Activated CD4-positive, alpha-beta memory T cell treated with anti-CD3 and anti-CD28 coated beads for 36 hours (primary cell): Measurements from ENCODE around the gene JAZF1. TPM values are rescaled to one million over a fixed set of nuclear protein-coding genes. Genes with fewer than 3 reads are reported as not detected.

Experiments used
- CTCF ChIA-PET: fragments of 350-600 bp; sonication (Branson Sonifier 250); formaldehyde crosslinking; loops from one replicate; lab custom pipeline; 2021; ENCODE audit warnings: antibody characterized with exemption, inconsistent platforms; lab: Charles Lee
- POLR2A ChIA-PET: fragments of 350-600 bp; sonication (Branson Sonifier 250); formaldehyde crosslinking; loops from one replicate; lab custom pipeline; 2021; ENCODE audit warnings: antibody characterized with exemption; lab: Charles Lee
- DNase-seq: peaks from one replicate; pipeline ENCODE4 v3.0.0-alpha.2; 2020
- H3K27ac Mint-ChIP-seq: one replicate; pipeline ENCODE4 v1.8.0; 2021; ENCODE audit warnings: mixed read lengths
- H3K27me3 Mint-ChIP-seq: one replicate; pipeline ENCODE4 v1.8.0; 2021; ENCODE audit warnings: mixed read lengths
- H3K36me3 Mint-ChIP-seq: one replicate; pipeline ENCODE4 v1.8.0; 2021; ENCODE audit warnings: mixed read lengths
- H3K4me1 Mint-ChIP-seq: one replicate; pipeline ENCODE4 v1.8.0; 2021; ENCODE audit warnings: low read depth, mixed read lengths
- H3K4me3 Mint-ChIP-seq: one replicate; pipeline ENCODE4 v1.8.0; 2021; ENCODE audit warnings: mild to moderate bottlenecking, mixed read lengths
- H3K9me3 Mint-ChIP-seq: one replicate; pipeline ENCODE4 v1.8.0; 2021; ENCODE audit warnings: mixed read lengths
- intact Hi-C: fragments of 100-400 bp; cut with micrococcal nuclease; formaldehyde crosslinking; loops from one replicate; pipeline ENCODE4 v1.15.1; 2023
- total RNA-seq, 2 experiments: library from RNA; stranded (reverse); gene quantifications; one replicate each; pipeline ENCODE4 v1.2.3, GENCODE V29; 2021

Gene JAZF1
- total RNA-seq, 2 experiments from 2014 or later = 3.8 to 4.3 TPM

GRCh38 chr7:28008171-28008570 is 172.4 kb downstream of the JAZF1 start:
- CTCF ChIA-PET = interaction anchor here (1.4 kb wide), 1 partner anchor 11 kb away, joined by 4 read pairs; no protein-coding TSS in a partner anchor
- Mint-ChIP-seq H3K36me3 (no peaks in the 10 kb centered on the region), H3K4me1 (peaks cover 9% of the 10 kb centered on the region), H3K27ac (no peak overlapping the region), H3K4me3 (no peak overlapping the region), H3K9me3 (no peaks in the 10 kb centered on the region), H3K27me3 (no peaks in the 10 kb centered on the region)
- DNase-seq = no peak
- POLR2A ChIA-PET = no interaction called here
- intact Hi-C loops = no loop called here

GRCh38 chr7:28006491-28006890 is 174.1 kb downstream of the JAZF1 start:
- Mint-ChIP-seq H3K27ac (no peak overlapping the region), H3K4me1 (peaks cover 9% of the 10 kb centered on the region), H3K36me3 (no peaks in the 10 kb centered on the region), H3K4me3 (no peak overlapping the region), H3K9me3 (no peaks in the 10 kb centered on the region), H3K27me3 (no peaks in the 10 kb centered on the region)
- CTCF ChIA-PET = no interaction called here
- no peak for DNase-seq
- intact Hi-C loops = no loop called here
- POLR2A ChIA-PET = no interaction called here

- POLR2A ChIA-PET = no interaction called here
- no peaks in the 10 kb centered on the region for H3K27me3 Mint-ChIP-seq
- no peak overlapping the region for H3K4me3 Mint-ChIP-seq
- CTCF ChIA-PET = interaction anchor here (0.6 to 1.4 kb wide), 2 partner anchors 88 to 91 kb away, joined by 3 read pairs; no protein-coding TSS in a partner anchor
- H3K36me3 Mint-ChIP-seq = no peaks in the 10 kb centered on the region
- peaks cover 9% of the 10 kb centered on the region for H3K4me1 Mint-ChIP-seq
- H3K9me3 Mint-ChIP-seq = no peaks in the 10 kb centered on the region
- intact Hi-C loops = no loop called here
- DNase-seq = no peak
- H3K27ac Mint-ChIP-seq = no peak overlapping the region
Observed at GRCh38 chr7:28005847-28006231, 174.8 kb downstream of the JAZF1 start.

- DNase-seq = no peak
- Mint-ChIP-seq H3K27ac (no peak overlapping the region), H3K9me3 (no peaks in the 10 kb centered on the region), H3K4me3 (no peak overlapping the region), H3K27me3 (no peaks in the 10 kb centered on the region), H3K4me1 (peaks cover 9% of the 10 kb centered on the region), H3K36me3 (no peaks in the 10 kb centered on the region)
- CTCF ChIA-PET = interaction anchor here (0.6 to 1.4 kb wide), 2 partner anchors 89 to 91 kb away, joined by 3 read pairs; no protein-coding TSS in a partner anchor
- intact Hi-C loops = no loop called here
- POLR2A ChIA-PET = no interaction called here
Observed at GRCh38 chr7:28005075-28005846, 175.3 kb downstream of the JAZF1 start.

- H3K9me3 Mint-ChIP-seq = no peaks in the 10 kb centered on the region
- peaks cover 8% of the 10 kb centered on the region for H3K4me1 Mint-ChIP-seq
- CTCF ChIA-PET = no interaction called here
- intact Hi-C loops = no loop called here
- H3K4me3 Mint-ChIP-seq = no peak overlapping the region
- no peaks in the 10 kb centered on the region for H3K27me3 Mint-ChIP-seq
- no peaks in the 10 kb centered on the region for H3K36me3 Mint-ChIP-seq
- DNase-seq = no peak
- no peak overlapping the region for H3K27ac Mint-ChIP-seq
- POLR2A ChIA-PET = no interaction called here
Observed at GRCh38 chr7:28003408-28003807, 177.2 kb downstream of the JAZF1 start.

GRCh38 chr7:28002638-28003037 is 178.0 kb downstream of the JAZF1 start:
- no peaks in the 10 kb centered on the region for H3K36me3 Mint-ChIP-seq
- no peak for DNase-seq
- peaks cover 7% of the 10 kb centered on the region for H3K4me1 Mint-ChIP-seq
- intact Hi-C loops = no loop called here
- no peak overlapping the region for H3K27ac Mint-ChIP-seq
- CTCF ChIA-PET = interaction anchor here (0.7 kb wide), 1 partner anchor 173 kb away, joined by 3 read pairs; no protein-coding TSS in a partner anchor
- H3K27me3 Mint-ChIP-seq = no peaks in the 10 kb centered on the region
- H3K4me3 Mint-ChIP-seq = no peak overlapping the region
- H3K9me3 Mint-ChIP-seq = no peaks in the 10 kb centered on the region
- POLR2A ChIA-PET = no interaction called here

GRCh38 chr7:28001896-28002295 is 178.7 kb downstream of the JAZF1 start:
- H3K27ac Mint-ChIP-seq = no peak overlapping the region
- peaks cover 7% of the 10 kb centered on the region for H3K4me1 Mint-ChIP-seq
- H3K4me3 Mint-ChIP-seq = no peak overlapping the region
- no peaks in the 10 kb centered on the region for H3K27me3 Mint-ChIP-seq
- DNase-seq = no peak
- ChIA-PET POLR2A (no interaction called here), CTCF (no interaction called here)
- intact Hi-C loops = no loop called here
- no peaks in the 10 kb centered on the region for H3K9me3 Mint-ChIP-seq
- H3K36me3 Mint-ChIP-seq = no peaks in the 10 kb centered on the region

- Mint-ChIP-seq H3K27ac (no peak overlapping the region), H3K9me3 (no peaks in the 10 kb centered on the region), H3K4me3 (no peak overlapping the region), H3K36me3 (no peaks in the 10 kb centered on the region), H3K4me1 (no peaks in the 10 kb centered on the region), H3K27me3 (no peaks in the 10 kb centered on the region)
- intact Hi-C loops = no loop called here
- CTCF ChIA-PET = no interaction called here
- POLR2A ChIA-PET = no interaction called here
- no peak for DNase-seq
Observed at GRCh38 chr7:27999829-28000228, 180.8 kb downstream of the JAZF1 start.

- intact Hi-C loops = no loop called here
- no peaks in the 10 kb centered on the region for H3K4me1 Mint-ChIP-seq
- no peak overlapping the region for H3K27ac Mint-ChIP-seq
- H3K9me3 Mint-ChIP-seq = no peaks in the 10 kb centered on the region
- no peak for DNase-seq
- no peaks in the 10 kb centered on the region for H3K27me3 Mint-ChIP-seq
- no peak overlapping the region for H3K4me3 Mint-ChIP-seq
- ChIA-PET POLR2A (no interaction called here), CTCF (no interaction called here)
- H3K36me3 Mint-ChIP-seq = no peaks in the 10 kb centered on the region
Observed at GRCh38 chr7:27998382-27998781, 182.2 kb downstream of the JAZF1 start.

GRCh38 chr7:27997188-27997707 is 183.3 kb downstream of the JAZF1 start:
- Mint-ChIP-seq H3K36me3 (no peaks in the 10 kb centered on the region), H3K9me3 (no peaks in the 10 kb centered on the region), H3K4me3 (no peak overlapping the region), H3K4me1 (no peaks in the 10 kb centered on the region), H3K27me3 (no peaks in the 10 kb centered on the region), H3K27ac (no peak overlapping the region)
- no peak for DNase-seq
- ChIA-PET CTCF (no interaction called here), POLR2A (no interaction called here)
- intact Hi-C loops = no loop called here

GRCh38 chr7:27996141-27996540 is 184.5 kb downstream of the JAZF1 start:
- peaks cover 1% of the 10 kb centered on the region for H3K4me1 Mint-ChIP-seq
- H3K27me3 Mint-ChIP-seq = no peaks in the 10 kb centered on the region
- H3K9me3 Mint-ChIP-seq = no peaks in the 10 kb centered on the region
- CTCF ChIA-PET = interaction anchor here (0.9 kb wide), 1 partner anchor 24 kb away, joined by 3 read pairs; no protein-coding TSS in a partner anchor
- DNase-seq = no peak
- no peak overlapping the region for H3K27ac Mint-ChIP-seq
- POLR2A ChIA-PET = no interaction called here
- no peak overlapping the region for H3K4me3 Mint-ChIP-seq
- no peaks in the 10 kb centered on the region for H3K36me3 Mint-ChIP-seq
- intact Hi-C loops = no loop called here

GRCh38 chr7:27995228-27995627 is 185.4 kb downstream of the JAZF1 start:
- no peaks in the 10 kb centered on the region for H3K9me3 Mint-ChIP-seq
- intact Hi-C loops = no loop called here
- H3K27ac Mint-ChIP-seq = no peak overlapping the region
- no peaks in the 10 kb centered on the region for H3K27me3 Mint-ChIP-seq
- peaks cover 6% of the 10 kb centered on the region for H3K4me1 Mint-ChIP-seq
- DNase-seq = no peak
- ChIA-PET CTCF (no interaction called here), POLR2A (no interaction called here)
- peaks cover 4% of the 10 kb centered on the region for H3K36me3 Mint-ChIP-seq
- H3K4me3 Mint-ChIP-seq = no peak overlapping the region

GRCh38 chr7:27994639-27995038 is 186.0 kb downstream of the JAZF1 start:
- Mint-ChIP-seq H3K4me3 (no peak overlapping the region), H3K36me3 (peaks cover 7% of the 10 kb centered on the region), H3K9me3 (no peaks in the 10 kb centered on the region), H3K4me1 (peaks cover 6% of the 10 kb centered on the region), H3K27me3 (no peaks in the 10 kb centered on the region), H3K27ac (no peak overlapping the region)
- no peak for DNase-seq
- ChIA-PET CTCF (no interaction called here), POLR2A (no interaction called here)
- intact Hi-C loops = no loop called here
